HG03575 (cell line): Measurements from ENCODE around the gene PPP6R1.
"Not testable (repeated sequence)": the region's sequence is repeated elsewhere in the genome, so short reads cannot be mapped to it uniquely, and the experiment has no call there.

Experiments used
- ATAC-seq: cut with Tn5 transposase; IDR thresholded peaks from one replicate; pipeline ENCODE4 v1.9.1; 2021; ENCODE audit not compliant: unreplicated experiment, insufficient number of reproducible peaks, low FRiP score; ENCODE audit errors: extremely low read depth

Gene PPP6R1

GRCh38 chr19:55228403-55229031, 30.3 kb downstream of the PPP6R1 start, which contains the start of gene TMEM86B:
Gene TMEM86B (minus strand): TSS chr19:55228763. CDS start chr19:55228741, 22 bp downstream.
- no peak for ATAC-seq

GRCh38 chr19:55228015-55228391, 30.8 kb downstream of the PPP6R1 start:
- no peak for ATAC-seq

DNA sequence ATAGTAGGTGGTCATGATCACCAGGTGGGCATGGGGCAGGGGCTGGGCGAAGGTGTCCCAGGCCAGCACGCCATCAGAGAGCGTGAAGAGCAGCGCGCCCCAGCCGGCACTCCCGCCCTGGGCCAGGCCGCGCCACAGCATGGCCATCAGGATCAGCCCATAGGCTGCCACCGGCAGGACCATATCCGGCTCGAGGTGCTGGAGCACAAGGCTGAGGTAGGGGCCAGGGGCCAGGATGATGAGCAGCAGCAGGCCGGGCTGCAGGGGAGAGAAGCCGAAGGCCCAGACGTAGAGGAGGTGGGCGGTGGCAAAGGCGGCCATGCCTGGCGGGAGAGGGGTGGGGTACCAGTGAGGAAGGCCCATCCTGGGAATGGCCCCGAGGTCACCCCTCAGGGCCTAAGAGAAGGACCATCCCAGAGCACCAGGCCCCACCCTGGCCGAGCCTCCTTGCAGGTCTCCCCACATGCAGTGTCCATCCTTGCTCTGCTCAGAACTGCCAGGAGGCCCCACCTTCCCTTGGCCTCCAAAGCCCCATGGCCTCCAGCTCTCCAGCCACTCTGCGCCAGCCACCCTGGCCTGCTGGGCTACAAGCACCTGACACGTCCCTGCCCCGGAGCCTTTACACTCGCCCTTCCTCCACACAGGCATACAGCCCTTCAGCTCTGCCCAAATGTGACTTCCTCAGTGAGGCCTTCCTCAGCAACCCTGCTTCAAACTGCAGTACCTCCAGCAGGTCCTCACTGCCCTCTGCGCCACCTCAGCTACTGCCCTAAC, 31.4 kb downstream of the PPP6R1 start:
- no peak for ATAC-seq

- ATAC-seq: no peak
These were observed 32.0 kb downstream of the PPP6R1 start for GRCh38 chr19:55226788-55227187.

GRCh38 chr19:55226273-55226672, 32.5 kb downstream of the PPP6R1 start:
- ATAC-seq: no peak

GRCh38 chr19:55225415-55225958, 33.3 kb downstream of the PPP6R1 start:
- ATAC-seq: no peak

DNA sequence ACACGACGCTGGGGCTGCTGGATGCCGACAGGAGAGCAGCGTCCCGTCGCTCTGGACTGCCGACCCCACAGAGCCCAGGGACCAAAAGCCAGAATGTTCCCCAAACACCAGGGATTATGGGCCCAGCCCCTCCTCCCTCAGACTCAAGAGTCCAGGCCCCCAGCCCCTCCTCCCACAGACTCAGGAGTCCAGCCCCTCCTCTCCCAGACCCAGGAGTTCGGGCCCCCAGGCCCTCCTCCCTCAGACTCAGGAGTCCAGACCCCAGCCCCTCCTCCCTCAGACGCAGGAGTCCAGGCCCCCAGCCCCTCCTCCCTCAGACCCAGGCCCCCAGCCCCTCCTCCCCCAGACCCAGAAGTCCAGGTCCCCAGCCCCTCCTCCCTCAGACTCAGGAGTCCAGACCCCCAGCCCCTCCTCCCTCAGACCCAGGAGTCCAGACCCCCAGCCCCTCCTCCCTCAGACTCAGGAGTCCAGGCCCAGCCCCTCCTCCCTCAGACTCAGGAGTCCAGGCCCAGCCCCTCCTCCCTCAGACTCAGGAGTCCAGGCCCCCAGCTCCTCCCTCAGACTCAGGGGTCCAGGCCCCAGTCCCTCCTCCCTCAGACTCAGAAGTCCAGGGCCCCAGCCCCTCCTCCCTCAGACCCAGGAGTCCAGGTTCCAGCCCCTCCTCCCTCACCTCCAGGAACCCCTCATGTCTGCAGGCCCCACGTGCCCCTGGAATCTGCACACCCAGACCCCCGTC, 34.0 kb downstream of the PPP6R1 start:
- not testable (repeated sequence) for ATAC-seq

DNA sequence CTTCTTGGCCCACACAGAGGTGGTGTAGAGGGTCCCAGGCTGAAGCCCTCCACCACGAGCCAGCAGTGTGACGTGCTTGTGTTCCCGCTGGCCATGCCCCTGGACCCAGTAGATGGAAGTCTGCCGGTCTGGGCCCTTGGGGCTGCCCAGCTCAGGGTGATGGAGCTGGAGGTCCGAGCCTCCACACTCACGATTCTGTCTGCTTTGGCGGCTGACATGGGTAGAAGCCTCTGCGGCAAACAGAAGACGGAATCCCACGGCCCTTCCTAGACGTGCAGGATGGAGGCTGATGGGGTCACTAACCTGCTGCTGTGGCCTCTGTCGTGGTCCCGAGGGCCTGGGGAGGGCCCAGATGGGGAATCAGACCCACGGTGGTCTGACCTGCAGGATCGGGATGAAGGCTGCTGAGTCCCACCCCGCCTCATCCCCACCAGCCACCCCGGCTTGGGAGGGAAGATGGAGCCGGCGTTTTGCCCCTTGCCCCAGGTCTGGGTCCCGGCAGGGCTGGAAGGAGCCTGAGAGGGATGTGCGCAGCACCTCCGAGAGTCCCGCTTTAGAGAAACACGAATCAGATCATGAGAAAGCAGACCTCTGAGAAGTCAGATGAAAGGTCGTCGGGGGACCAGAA, 34.7 kb downstream of the PPP6R1 start:
- ATAC-seq: no peak

- ATAC-seq: no peak
These were observed 35.4 kb downstream of the PPP6R1 start for GRCh38 chr19:55223291-55224037.

- no peak for ATAC-seq
These were observed 38.3 kb downstream of the PPP6R1 start for GRCh38 chr19:55220525-55220924.

GRCh38 chr19:55216461-55217198, 42.2 kb downstream of the PPP6R1 start:
- ATAC-seq: no peak

- ATAC-seq: no peak
These were observed 45.3 kb downstream of the PPP6R1 start for GRCh38 chr19:55213547-55213946.

DNA sequence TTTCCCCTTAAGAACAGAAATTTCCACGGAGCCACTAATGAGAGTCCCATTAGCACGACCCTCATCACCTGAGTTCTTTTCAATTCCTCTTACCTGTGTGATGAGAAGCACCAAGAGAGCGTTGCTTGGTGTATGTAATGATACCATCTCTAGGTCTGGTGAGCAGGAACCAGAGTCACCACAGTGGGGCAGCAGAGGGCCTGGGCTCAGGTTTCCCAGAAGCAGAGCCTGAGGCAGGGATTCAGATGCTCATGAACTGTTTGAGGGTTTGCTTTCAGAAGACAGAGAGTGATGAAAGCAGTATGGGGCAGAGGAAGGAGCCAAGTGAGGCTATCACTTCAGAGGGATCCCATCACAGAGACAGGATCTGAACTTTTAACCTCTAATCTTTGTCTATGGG, 46.4 kb downstream of the PPP6R1 start:
- no peak for ATAC-seq

GRCh38 chr19:55209693-55210472, 48.9 kb downstream of the PPP6R1 start:
- ATAC-seq: no peak

DNA sequence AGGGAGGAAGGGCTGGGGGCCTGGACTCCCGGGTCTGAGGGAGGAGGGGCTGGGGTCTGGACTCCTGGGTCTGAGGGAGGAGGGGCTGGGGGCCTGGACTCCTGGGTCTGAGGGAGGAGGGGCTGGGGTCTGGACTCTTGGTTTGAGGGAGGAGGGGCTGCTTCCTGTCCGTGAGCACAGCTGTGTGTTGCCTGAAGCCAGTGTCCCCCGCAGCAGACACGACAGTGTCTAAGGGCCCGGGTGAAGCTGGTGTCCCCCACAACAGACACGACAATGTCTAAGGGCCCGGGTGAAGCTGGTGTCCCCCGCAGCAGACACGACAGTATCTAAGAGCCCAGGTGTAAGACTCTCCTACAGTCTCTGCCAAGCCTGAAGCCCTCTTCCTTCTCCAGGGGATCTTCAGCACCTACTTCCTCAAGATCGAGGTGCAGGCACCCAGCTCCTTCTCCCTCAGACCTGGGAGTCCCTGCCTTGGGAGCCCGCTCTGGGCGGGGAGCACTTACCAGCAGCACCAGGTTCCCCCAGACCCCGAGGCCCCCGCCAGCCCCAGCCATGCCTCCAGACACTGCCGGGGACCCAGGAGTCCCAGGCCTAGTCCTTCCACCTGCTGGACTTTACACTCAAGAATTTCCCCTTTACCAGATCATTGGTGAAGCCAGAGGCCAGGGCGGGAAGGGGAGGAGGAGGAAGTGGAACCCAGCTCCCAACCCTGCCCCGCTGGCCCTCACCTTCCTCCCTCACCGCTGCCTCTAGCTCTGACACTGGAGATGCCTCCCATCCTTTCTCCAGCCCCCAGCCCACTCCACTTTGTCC, 49.7 kb downstream of the PPP6R1 start, which contains the start of gene PTPRH:
Gene PTPRH, minus strand, starts transcription at position 622 of the 813 bp plus-strand sequence. Its CDS starts 68 bp downstream, at position 554.
- ATAC-seq: no peak
